Stimulated activated CD4-positive, alpha-beta T cell treated with anti-CD3 and anti-CD28 coated beads, TNF-alpha, amount 100 ng/mL, for 48 hours (primary cell): ENCODE measurements around the gene DBNDD2.
A peak's percentile ranks its signal among the peaks of the same experiment; 100 is the strongest.

ENCODE experiments used
- DNase-seq, 3 donors: peaks; one replicate each; pipeline ENCODE4 v3.0.0-alpha.2; 2020; ENCODE audit warnings: low read depth in 3 of 3

Gene DBNDD2, protein sequence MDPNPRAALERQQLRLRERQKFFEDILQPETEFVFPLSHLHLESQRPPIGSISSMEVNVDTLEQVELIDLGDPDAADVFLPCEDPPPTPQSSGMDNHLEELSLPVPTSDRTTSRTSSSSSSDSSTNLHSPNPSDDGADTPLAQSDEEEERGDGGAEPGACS

GRCh38 chr20:45407783-45408645 lies at the start of gene DBNDD2:
Gene DBNDD2, plus strand, starts transcription at chr20:45408289. Its CDS starts 179 bp downstream, at chr20:45408468.
- no peak for DNase-seq

GRCh38 chr20:45359069-45359405 lies 49.1 kb upstream of the DBNDD2 start:
- DNase-seq, result no peak

- DNase-seq, result no peak
These were observed 48.5 kb upstream of the DBNDD2 start for GRCh38 chr20:45359406-45360148.

- DNase-seq, result no peak
These were observed 46.3 kb upstream of the DBNDD2 start for GRCh38 chr20:45361793-45362192.

- DNase-seq, result peak; percentile 96 to 99 (median 98)
These were observed 45.1 kb upstream of the DBNDD2 start, which contains the start of gene SYS1 for GRCh38 chr20:45362804-45363610. Gene SYS1, plus strand, starts transcription at chr20:45363156. Its CDS starts 376 bp downstream, at chr20:45363532.

DNA sequence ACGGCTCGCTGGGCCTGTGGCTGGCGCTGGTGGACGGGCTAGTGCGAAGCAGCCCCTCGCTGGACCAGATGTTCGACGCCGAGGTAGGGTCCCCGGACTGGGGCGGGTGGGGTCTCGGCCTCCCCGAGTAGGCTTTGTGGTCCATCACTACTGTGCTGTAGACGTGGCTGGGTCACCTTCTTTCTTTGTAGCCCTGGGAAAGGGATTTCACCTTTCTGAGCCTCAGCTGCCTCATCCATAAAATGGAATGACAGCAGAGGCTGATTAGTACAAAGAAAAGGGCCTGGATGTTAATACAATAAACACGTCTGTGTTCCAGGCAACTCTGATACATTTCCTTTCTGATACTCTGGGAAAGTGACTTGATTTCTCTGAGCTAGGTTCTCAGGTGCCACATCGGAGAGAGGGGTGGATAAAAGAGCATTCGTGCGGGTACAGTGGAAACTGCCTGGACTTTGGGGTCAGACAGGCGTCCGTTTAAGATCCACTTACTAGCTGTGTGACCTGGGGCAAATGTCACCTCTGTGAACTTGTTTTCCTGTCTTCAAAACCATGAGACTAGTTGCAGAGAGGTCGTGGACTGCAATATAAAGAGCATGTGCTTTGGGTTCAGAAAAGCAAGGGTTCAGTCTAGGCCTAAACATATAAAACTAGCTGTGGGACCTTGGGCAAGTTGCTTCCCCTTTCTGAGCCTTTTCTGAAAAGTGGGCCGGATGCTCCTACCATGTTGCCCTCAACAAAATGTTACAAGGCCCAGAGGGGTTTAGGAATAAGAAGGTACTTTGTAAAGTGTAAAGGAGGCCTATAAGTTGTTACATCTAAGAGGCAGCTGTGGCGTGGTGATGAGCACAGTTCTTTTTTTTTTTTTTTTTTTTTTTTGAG lies 44.2 kb upstream of the DBNDD2 start:
- no peak for DNase-seq

- no peak for DNase-seq
These were observed 42.6 kb upstream of the DBNDD2 start for GRCh38 chr20:45365444-45365970.

DNA sequence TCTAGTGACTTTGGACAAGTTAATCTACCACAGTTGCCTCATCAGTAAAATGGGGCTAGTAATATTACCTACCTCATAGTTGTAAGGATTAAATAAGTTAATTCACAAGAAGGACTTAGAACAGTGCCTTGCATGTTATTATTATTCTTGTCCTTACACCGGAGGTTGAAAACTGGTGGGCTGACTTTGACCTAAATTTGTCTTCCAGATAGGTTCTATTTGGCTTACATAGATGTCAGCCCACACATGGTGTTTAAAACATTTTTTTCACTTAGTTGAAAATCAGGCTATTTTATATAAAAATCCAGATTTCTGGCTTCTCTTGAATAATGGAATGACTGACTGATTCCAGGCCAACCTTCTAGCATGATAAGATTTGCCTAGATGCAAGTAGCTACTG lies 41.9 kb upstream of the DBNDD2 start:
- no peak for DNase-seq

GRCh38 chr20:45366631-45367030 lies 41.5 kb upstream of the DBNDD2 start:
- DNase-seq, result no peak

GRCh38 chr20:45367126-45367525 lies 41.0 kb upstream of the DBNDD2 start:
- DNase-seq, result no peak

DNA sequence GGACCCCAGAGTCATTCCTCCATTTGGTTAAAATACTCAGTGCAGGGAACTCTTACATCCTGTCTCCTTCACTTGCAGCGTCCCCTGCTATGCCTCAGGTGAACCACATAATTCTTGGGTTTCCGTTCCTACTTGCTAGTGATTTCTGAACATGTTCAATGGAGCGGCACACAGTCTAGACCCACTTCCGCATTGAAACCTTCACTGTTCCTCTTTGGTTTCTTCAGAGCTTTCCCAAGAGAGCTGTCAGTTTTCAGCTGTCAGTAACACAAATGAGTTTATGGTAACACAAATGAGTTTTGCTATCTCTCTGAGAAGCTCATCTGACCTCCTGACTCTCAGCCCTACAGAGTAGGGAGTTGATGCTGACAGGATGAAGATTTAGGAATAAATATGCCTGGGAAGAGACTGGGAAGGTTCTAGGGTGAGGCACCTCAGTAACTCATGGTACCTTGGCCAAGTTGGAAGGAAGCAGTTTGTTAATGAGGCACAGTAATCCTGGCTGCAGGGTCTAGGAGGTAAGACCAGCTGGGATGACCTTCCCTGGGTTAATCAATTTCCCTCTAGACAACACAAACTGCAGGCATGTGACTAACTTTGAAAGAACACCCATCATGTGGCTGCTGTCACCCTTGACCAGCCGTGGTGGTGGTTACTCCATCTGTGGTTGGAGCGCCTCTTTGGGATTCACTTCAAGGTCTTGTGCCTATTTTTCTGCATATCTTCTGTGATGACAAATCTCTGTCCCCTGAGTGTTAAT lies 39.7 kb upstream of the DBNDD2 start:
- no peak for DNase-seq

DNA sequence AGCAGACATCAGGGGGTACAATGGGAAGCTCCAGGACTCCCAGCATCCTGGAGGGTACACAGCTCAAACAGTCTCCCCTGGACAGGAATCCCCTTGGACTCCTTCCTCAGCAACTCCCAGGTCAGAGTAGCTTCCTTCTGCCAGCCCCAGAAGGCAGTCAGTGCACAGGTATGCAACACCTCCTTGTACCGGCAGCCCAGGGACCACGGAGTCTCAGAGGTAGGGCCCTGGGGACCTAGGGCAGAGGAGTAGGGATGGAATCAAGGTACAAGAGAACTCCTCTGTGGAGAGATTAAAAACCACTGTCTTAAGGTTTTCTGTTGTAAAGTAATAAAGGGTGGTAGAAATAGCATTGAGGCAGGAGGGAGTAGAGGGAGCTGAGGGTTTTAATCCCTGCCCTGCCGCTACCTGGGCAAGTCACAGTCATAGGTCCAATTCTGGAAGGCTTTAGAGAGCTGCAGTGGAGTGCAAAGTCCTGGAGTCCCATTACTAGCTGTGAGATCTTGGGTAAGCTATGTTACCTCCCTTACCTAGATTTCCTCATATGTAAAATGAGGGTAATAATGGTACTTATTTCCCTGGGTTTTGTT lies 37.4 kb upstream of the DBNDD2 start:
- no peak for DNase-seq

DNA sequence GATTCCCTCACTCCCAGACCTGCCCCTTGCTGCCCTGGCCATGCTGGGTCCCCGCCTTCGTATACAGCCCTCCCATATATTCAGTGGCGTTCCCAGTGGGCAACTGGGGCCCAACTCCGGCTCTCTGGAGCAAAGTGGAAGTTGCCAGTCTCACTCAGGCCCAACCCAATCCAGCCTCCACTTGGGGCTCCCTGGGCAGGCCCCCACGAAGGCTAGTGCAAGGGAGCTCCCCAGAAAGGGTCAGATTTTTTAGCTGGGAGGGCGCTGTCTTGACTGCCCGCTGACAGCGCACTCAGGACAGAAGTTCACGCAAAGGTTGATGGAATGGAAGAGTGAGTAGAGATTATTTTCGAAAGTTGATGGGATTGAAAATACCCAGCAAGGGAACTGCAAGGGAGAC lies 35.8 kb upstream of the DBNDD2 start:
- DNase-seq, result no peak

- no peak for DNase-seq
These were observed 35.3 kb upstream of the DBNDD2 start for GRCh38 chr20:45372646-45373352.

GRCh38 chr20:45373353-45374100 lies 34.6 kb upstream of the DBNDD2 start:
- DNase-seq, result peak; percentile 81 to 95 (median 86)

- DNase-seq, result no peak
These were observed 34.0 kb upstream of the DBNDD2 start for GRCh38 chr20:45374101-45374467.

- no peak for DNase-seq
These were observed 33.1 kb upstream of the DBNDD2 start for GRCh38 chr20:45374966-45375365.

- DNase-seq, result no peak
These were observed 30.8 kb upstream of the DBNDD2 start for GRCh38 chr20:45377269-45377668.
